Spleen (tissue), 7 donors: ENCODE data around the gene SEMA3G.

ENCODE experiments used
- CTCF ChIP-seq, 11 experiments: fragments of 200-600 bp in 7 of 11; fragments of 450-650 bp in 4 of 11; sonication (generic) in 4 of 11; IDR thresholded peaks in 8 of 11; conservative IDR thresholded peaks in 3 of 11; 1 replicate in 7 of 11; 2 replicates in 4 of 11; pipeline versions ENCODE4 v1.4.0 to v1.8.0; 2016 to 2021; ENCODE audit warnings: antibody characterized with exemption in 11 of 11, inconsistent platforms in 4 of 11, mild to moderate bottlenecking in 1 of 11
- POLR2A ChIP-seq, 3 donors: fragments of 450-650 bp; IDR thresholded peaks; one replicate each; pipeline ENCODE4 v1.5.1; 2017; ENCODE audit warnings: antibody characterized with exemption in 3 of 3, mild to moderate bottlenecking in 1 of 3
- donor health status: DM: no; HTN: no; CAD: no; lungs with moderate emphysema.
- donor health status: DM: no; HTN: no; CAD: no.
- donor health status: DM: no; HTN: no; CAD: no.

- TF ChIP-seq POLR2A (IDR thresholded peaks at IDR 0.05): no peak
- no peak for TF ChIP-seq CTCF (IDR thresholded peaks at IDR 0.05 in 8 of 11, conservative IDR thresholded peaks at IDR 0.05 in 3 of 11)
These were observed 43.1 kb upstream of the SEMA3G start for GRCh38 chr3:52487788-52488691.
